Endothelial cell of umbilical vein (primary cell): ENCODE data around the gene MAEA. TPM values are rescaled to one million over a fixed set of nuclear protein-coding genes. Genes with fewer than 3 reads are reported as not detected.
A peak's percentile ranks its signal among the peaks of the same experiment; 100 is the strongest.

ENCODE experiments used
- BruUV-seq: library from RNA; stranded (reverse); fragments of 400-500 nt; replicated peaks from 2 replicates; lab custom pipeline; 2021; lab: Mats Ljungman, UMichigan
- CTCF ChIA-PET: fragments of 300-600, 350-600 bp; sonication (Branson Sonifier 250); formaldehyde crosslinking; loops from one replicate; lab custom pipeline; 2021; ENCODE audit warnings: antibody characterized with exemption, inconsistent platforms; lab: Charles Lee
- POLR2A ChIA-PET: fragments of 300-600, 350-600 bp; sonication (Branson Sonifier 250); formaldehyde crosslinking; loops from one replicate; lab custom pipeline; 2021; ENCODE audit warnings: antibody characterized with exemption, inconsistent platforms; lab: Charles Lee
- DNase-seq: peaks from one replicate; pipeline ENCODE4 v3.0.0-alpha.2; 2011; ENCODE audit warnings: low read depth, low spot score
- FAIRE-seq: peaks from 2 replicates; lab custom pipeline; 2011; peaks lifted over from hg19 to GRCh38; lab: Jason Lieb, UNC
- H2AFZ ChIP-seq: 2 replicates; pipeline ENCODE4 v1.6.0; 2012; ENCODE audit warnings: low read depth, low read length, control low read depth, inconsistent platforms
- H3K27ac ChIP-seq: 2 replicates; pipeline ENCODE4 v1.5.1; 2011; ENCODE audit warnings: low read depth, mild to moderate bottlenecking, control low read depth, low read length, moderate library complexity; ENCODE audit not compliant: insufficient read depth
- H3K27me3 ChIP-seq, 2 experiments: 2 replicates each; pipeline versions ENCODE4 v1.6.0 to v1.6.1; 2011; ENCODE audit warnings: low read length in 2 of 2, mixed read lengths in 1 of 2; ENCODE audit not compliant: control insufficient read depth in 2 of 2, insufficient read depth in 2 of 2
- H3K36me3 ChIP-seq, 2 experiments: 2 replicates in 1 of 2; 3 replicates in 1 of 2; pipeline ENCODE4 v1.5.1; 2011; ENCODE audit warnings: low read length in 2 of 2, mild to moderate bottlenecking in 1 of 2, moderate library complexity in 1 of 2; ENCODE audit not compliant: control insufficient read depth in 2 of 2, insufficient read depth in 2 of 2; ENCODE audit errors: extremely low read depth in 1 of 2
- H3K4me1 ChIP-seq: 3 replicates; pipeline ENCODE4 v1.5.1; 2011; ENCODE audit warnings: mild to moderate bottlenecking, low read length; ENCODE audit not compliant: control insufficient read depth, insufficient read depth; ENCODE audit errors: extremely low read depth
- H3K4me2 ChIP-seq: 2 replicates; pipeline ENCODE4 v1.6.1; 2011; ENCODE audit warnings: low read length, control low read depth, mixed read lengths; ENCODE audit not compliant: insufficient read depth
- H3K4me3 ChIP-seq, 3 experiments: fragments of 200-600 bp in 1 of 3; sonication (generic), shearing (Covaris generic) in 1 of 3; replicated peaks in 1 of 3; 2 replicates each; pipeline ENCODE4 v1.5.1; 2011 to 2016; ENCODE audit warnings: control low read depth in 3 of 3, low read length in 3 of 3, mild to moderate bottlenecking in 2 of 3, inconsistent platforms in 1 of 3, low read depth in 1 of 3, moderate library complexity in 1 of 3; ENCODE audit not compliant: insufficient read depth in 1 of 3
- H3K79me2 ChIP-seq: 2 replicates; pipeline ENCODE4 v1.6.0; 2012; ENCODE audit warnings: low read length, inconsistent platforms; ENCODE audit not compliant: control insufficient read depth, insufficient read depth
- H3K9ac ChIP-seq: replicated peaks from 2 replicates; pipeline ENCODE3; 2011; ENCODE audit warnings: low read length, control low read depth; ENCODE audit not compliant: insufficient read depth; ENCODE audit errors: extremely low read depth
- H3K9me1 ChIP-seq: replicated peaks from 3 replicates; pipeline ENCODE4 v1.6.0; 2011; ENCODE audit warnings: mild to moderate bottlenecking, low read length; ENCODE audit not compliant: control insufficient read depth, insufficient read depth; ENCODE audit errors: extremely low read depth
- H3K9me3 ChIP-seq: replicated peaks from 2 replicates; pipeline ENCODE4 v1.5.1; 2012; ENCODE audit warnings: low read length, inconsistent platforms; ENCODE audit not compliant: control insufficient read depth, insufficient read depth
- H4K20me1 ChIP-seq: replicated peaks from 2 replicates; pipeline ENCODE3; 2011; ENCODE audit warnings: mild to moderate bottlenecking, low read length; ENCODE audit not compliant: control insufficient read depth, insufficient read depth; ENCODE audit errors: extremely low read depth
- CTCF ChIP-seq, 2 donors: IDR thresholded peaks; 1 replicate in 1 of 2; 2 replicates in 1 of 2; pipeline ENCODE4 v1.5.1; 2011; ENCODE audit warnings: low read length in 2 of 2, mild to moderate bottlenecking in 2 of 2, moderate library complexity in 2 of 2, control low read depth in 1 of 2, inconsistent platforms in 1 of 2, low read depth in 1 of 2; ENCODE audit not compliant: insufficient read depth in 1 of 2; ENCODE audit errors: extremely low read depth in 1 of 2
- EZH2 ChIP-seq: IDR thresholded peaks from 2 replicates; pipeline ENCODE4 v1.6.1; 2012; ENCODE audit warnings: borderline replicate concordance, low read depth, mild to moderate bottlenecking, moderate library complexity, low read length, inconsistent platforms; ENCODE audit not compliant: severe bottlenecking
- FOS ChIP-seq: IDR thresholded peaks from 2 replicates; pipeline ENCODE4 v1.6.1; 2011; ENCODE audit warnings: mild to moderate bottlenecking, low read length, moderate library complexity, borderline replicate concordance; ENCODE audit not compliant: insufficient read depth
- GATA2 ChIP-seq: IDR thresholded peaks from 2 replicates; pipeline ENCODE4 v1.7.0; 2011; ENCODE audit warnings: low read depth, mild to moderate bottlenecking, moderate library complexity, mixed read lengths, low read length; ENCODE audit not compliant: insufficient read length, insufficient read depth
- JUN ChIP-seq: IDR thresholded peaks from 2 replicates; pipeline ENCODE4 v1.6.1; 2011; ENCODE audit warnings: borderline replicate concordance, low read depth; ENCODE audit not compliant: insufficient read length, insufficient read depth
- MAX ChIP-seq: IDR thresholded peaks from 2 replicates; pipeline ENCODE4 v1.6.1; 2011; ENCODE audit not compliant: insufficient read depth, insufficient read length
- MYC ChIP-seq: IDR thresholded peaks from one replicate; pipeline ENCODE4 v1.6.1; 2011; ENCODE audit warnings: mild to moderate bottlenecking, low read depth, low read length
- POLR2A ChIP-seq: IDR thresholded peaks from 2 replicates; pipeline ENCODE4 v1.6.1; 2012; ENCODE audit warnings: low read depth, mild to moderate bottlenecking, control low read depth, low read length
- POLR2AphosphoS5 ChIP-seq: IDR thresholded peaks from 2 replicates; pipeline ENCODE4 v1.6.1; 2012; ENCODE audit warnings: low read depth, mild to moderate bottlenecking, control low read depth, low read length, moderate library complexity; ENCODE audit not compliant: insufficient read depth
- dilution Hi-C: fragments of 300-500 bp; cut with MboI; formaldehyde crosslinking; loops from one replicate; pipeline ENCODE4 v1.15.0; 2019; ENCODE audit warnings: low sequenced_read_pairs; ENCODE audit not compliant: extremely low pct_ligation_motif_present
- intact Hi-C: fragments of 100-400 bp; cut with micrococcal nuclease; formaldehyde crosslinking; loops from one replicate; pipeline ENCODE4 v1.10.0; 2022
- polyA plus RNA-seq, 4 experiments: library from polyadenylated mRNA; depleted of rRNA in 3 of 4; stranded (reverse) in 3 of 4; unstranded in 1 of 4; fragments of >200 nt; gene quantifications; 2 replicates each; pipeline versions ENCODE4 v1.2.1 to v1.2.3, GENCODE V29; 2011 to 2012; ENCODE audit warnings: missing spikeins in 1 of 4
- total RNA-seq: library from RNA; stranded (reverse); gene quantifications from 2 replicates; pipeline ENCODE4 v1.2.3, GENCODE V29; 2021

MAEA gene
- total and polyA plus RNA-seq, 2 donors (not counting 3 experiments of a cell fraction or from before 2014, with no cell fraction given), result 66.0 to 108 TPM

- Histone ChIP-seq H3K4me1 (peaks cover 13% of the 10 kb centered on the region), H3K4me3 (no peak overlapping the region), H3K79me2 (no peaks in the 10 kb centered on the region), H3K27me3 (no peaks in the 10 kb centered on the region), H3K27ac (no peak overlapping the region), H3K36me3 (no peaks in the 10 kb centered on the region), H2AFZ (peak overlapping the region; percentile 71), H3K9ac (no peak overlapping the region), H3K9me1 (no peaks in the 10 kb centered on the region), H3K9me3 (no peaks in the 10 kb centered on the region), H3K4me2 (no peak overlapping the region), H4K20me1 (no peaks in the 10 kb centered on the region)
- ChIA-PET POLR2A (no interaction called here), CTCF (interaction anchor here (1.3 to 3.7 kb wide), 2 partner anchors 220 to 277 kb away, joined by 3 to 15 read pairs; no protein-coding TSS in a partner anchor)
- FAIRE-seq, result peak; percentile 72
- peak; percentile 63 for DNase-seq
- dilution Hi-C loops, result no loop called here
- TF ChIP-seq EZH2 (no peak), CTCF (IDR thresholded peaks at IDR 0.05; ENCODE audit: extremely low read depth in 1 of 2, insufficient read depth in 1 of 2, low read depth in 1 of 2, low read length in 2 of 2) (peak; percentile 95 to 96)
- intact Hi-C loops, result loop anchor here (1.0 kb wide), 1 partner anchor 222 kb away; no protein-coding TSS in a partner anchor
- BruUV-seq, result no TSS peak
Measured at GRCh38 chr4:1351854-1352566, 62.3 kb downstream of the MAEA start.

- Histone ChIP-seq H3K27me3 (no peaks in the 10 kb centered on the region), H4K20me1 (no peaks in the 10 kb centered on the region), H3K9ac (no peak overlapping the region), H3K36me3 (no peaks in the 10 kb centered on the region), H2AFZ (no peak overlapping the region), H3K4me2 (no peak overlapping the region), H3K27ac (no peak overlapping the region), H3K4me3 (no peak overlapping the region), H3K9me1 (no peaks in the 10 kb centered on the region), H3K9me3 (no peaks in the 10 kb centered on the region), H3K4me1 (peaks cover 13% of the 10 kb centered on the region), H3K79me2 (no peaks in the 10 kb centered on the region)
- no peak for TF ChIP-seq POLR2AphosphoS5
- TF ChIP-seq MAX, result no peak
- TF ChIP-seq POLR2A, result no peak
- no peak for TF ChIP-seq MYC
- TF ChIP-seq JUN, result no peak
- TF ChIP-seq GATA2, result no peak
- TF ChIP-seq FOS, result no peak
- FAIRE-seq (no peak), DNase-seq (no peak)
- dilution Hi-C loops (no loop called here), intact Hi-C loops (no loop called here)
- ChIA-PET CTCF (interaction anchor here (1.3 to 3.7 kb wide), 2 partner anchors 220 to 277 kb away, joined by 3 to 15 read pairs; no protein-coding TSS in a partner anchor), POLR2A (no interaction called here)
- no TSS peak for BruUV-seq
Measured at GRCh38 chr4:1352567-1352900, 62.8 kb downstream of the MAEA start.
